H1 (cell line): ENCODE results near the gene ATG16L2. TPM values are rescaled to one million over a fixed set of nuclear protein-coding genes. Genes with fewer than 3 reads are reported as not detected.

Experiments
- HDAC2 ChIP-seq, 2 experiments: fragments of 300-600 bp in 1 of 2; sonication (generic) in 1 of 2; IDR thresholded peaks; 2 replicates each; pipeline ENCODE4 v1.6.1; 2011 to 2012; ENCODE audit warnings: low read depth in 2 of 2, low read length in 2 of 2, mild to moderate bottlenecking in 2 of 2, moderate library complexity in 2 of 2, borderline replicate concordance in 1 of 2, inconsistent platforms in 1 of 2
- KDM4A ChIP-seq: IDR thresholded peaks from one replicate; pipeline ENCODE4 v1.7.1; 2012; ENCODE audit warnings: low read depth, mild to moderate bottlenecking, moderate library complexity, low read length, inconsistent platforms; ENCODE audit not compliant: severe bottlenecking
- polyA plus RNA-seq, 7 experiments: library from polyadenylated mRNA; depleted of rRNA in 3 of 7; stranded (reverse) in 5 of 7; unstranded in 2 of 7; fragments of >200 nt in 5 of 7; fragments of 200-250 nt in 2 of 7; gene quantifications; 1 replicate in 5 of 7; 2 replicates in 1 of 7; 4 replicates in 1 of 7; pipeline versions ENCODE4 v1.2.1 to v1.2.3, GENCODE V29; 2011 to 2013; ENCODE audit warnings: missing spikeins in 2 of 7, mixed read lengths in 2 of 7
- total RNA-seq: library from RNA; stranded (reverse); fragmentation: NEBNext Ultra II Directional; extraction: Animal tissue kit (Norgen Biotek cat#: 25700); gene quantifications from 2 replicates; pipeline ENCODE4 v1.2.1, GENCODE V29; 2021

Gene ATG16L2
- total and polyA plus RNA-seq, 2 of the 8 experiments (the other 6 are each of a cell fraction or from before 2014, with no cell fraction given) = 11.0 to 18.5 TPM

- TF ChIP-seq HDAC2 (IDR thresholded peaks at IDR 0.05; ENCODE audit: borderline replicate concordance in 1 of 2, low read depth in 2 of 2, low read length in 2 of 2) (no peak), KDM4A (no peak)
Measured at GRCh38 chr11:72820439-72821139, 6.4 kb downstream of the ATG16L2 start (continued).
